NCI-H2227 (cell line): ENCODE results near the gene ZNF554.
"Not testable (repeated sequence)": the region's sequence is repeated elsewhere in the genome, so short reads cannot be mapped to it uniquely, and the experiment has no call there.

Experiments used
- DNase-seq: peaks from one replicate; lab custom pipeline; 2025; ENCODE audit not compliant: unreplicated experiment; lab: John Stamatoyannopoulos, UW

Gene ZNF554

DNA sequence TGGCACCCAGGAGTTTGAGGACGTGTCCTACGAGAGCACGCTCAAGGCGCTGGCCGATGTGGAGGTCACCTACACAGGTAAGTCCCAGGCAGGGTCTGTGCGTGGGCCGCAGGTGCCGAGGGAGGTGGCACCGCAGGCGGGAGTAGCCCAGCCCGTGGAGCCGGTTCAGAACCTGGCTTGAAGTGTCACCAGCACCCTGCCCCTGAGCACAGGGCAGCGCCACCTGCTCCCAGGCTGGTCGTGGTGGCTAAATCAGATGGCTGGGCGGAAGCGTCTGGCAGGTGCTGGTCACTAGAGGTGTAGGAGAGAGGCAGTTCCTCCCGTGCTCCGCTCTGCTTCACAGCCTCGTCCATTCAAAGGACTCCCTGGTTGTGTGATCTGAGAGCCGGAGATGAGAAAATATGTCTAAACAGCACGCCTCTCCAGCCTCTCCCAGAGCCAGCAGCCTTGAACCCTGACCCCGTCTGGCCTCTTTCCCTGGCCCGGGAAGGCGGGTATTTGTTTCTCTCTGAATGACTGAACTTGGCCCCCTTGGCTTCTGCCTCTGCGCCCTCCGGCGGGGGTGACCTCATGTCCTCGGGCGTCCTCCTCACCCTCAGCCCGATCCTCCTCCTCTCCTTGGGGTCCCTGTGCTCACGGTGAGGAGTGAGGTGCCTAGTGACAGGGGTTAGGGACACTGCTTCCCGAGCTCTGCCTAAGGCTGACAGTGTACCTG, 29.0 kb upstream of the ZNF554 start:
- DNase-seq = no peak

DNA sequence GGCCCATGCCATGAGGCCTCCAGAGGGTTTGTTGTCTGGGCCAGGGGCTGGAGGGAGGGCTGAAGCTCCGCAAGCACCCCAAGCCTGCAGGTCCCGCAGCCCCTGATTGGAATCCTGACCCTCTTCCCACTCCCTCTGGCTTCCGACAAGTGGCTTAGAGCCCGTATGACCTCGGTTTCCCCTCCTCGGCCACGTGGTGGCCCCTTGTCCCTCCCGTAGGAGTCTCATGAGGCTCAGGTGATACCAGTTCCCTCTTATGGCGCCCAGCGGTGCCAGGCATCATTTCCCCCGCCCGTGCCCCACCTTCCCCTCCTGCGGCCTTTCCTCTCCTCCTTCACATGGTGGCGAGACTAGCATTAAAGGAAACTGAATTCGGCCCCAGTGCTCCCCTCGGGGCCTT, 28.2 kb upstream of the ZNF554 start:
- no peak for DNase-seq

DNA sequence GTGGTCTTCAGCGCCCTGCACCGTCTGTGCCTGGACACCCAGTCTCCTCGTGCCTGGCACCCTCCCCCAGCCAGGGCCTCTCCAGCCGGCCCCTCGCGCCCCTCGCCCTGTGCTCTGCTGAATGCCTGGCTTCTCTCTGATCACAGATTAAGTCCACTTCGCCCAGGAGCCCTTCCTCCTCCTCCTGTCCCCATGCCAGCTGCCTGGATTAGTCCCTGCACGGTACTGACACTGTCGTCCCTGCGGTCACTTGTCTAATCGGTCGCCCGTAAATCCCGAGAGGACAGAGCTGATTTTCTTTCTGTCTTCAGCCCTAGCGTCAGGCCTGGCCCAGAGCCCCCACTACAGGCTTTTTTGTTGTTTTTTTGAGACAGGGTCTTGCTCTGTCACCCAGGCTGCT, 27.8 kb upstream of the ZNF554 start:
- no peak for DNase-seq

DNA sequence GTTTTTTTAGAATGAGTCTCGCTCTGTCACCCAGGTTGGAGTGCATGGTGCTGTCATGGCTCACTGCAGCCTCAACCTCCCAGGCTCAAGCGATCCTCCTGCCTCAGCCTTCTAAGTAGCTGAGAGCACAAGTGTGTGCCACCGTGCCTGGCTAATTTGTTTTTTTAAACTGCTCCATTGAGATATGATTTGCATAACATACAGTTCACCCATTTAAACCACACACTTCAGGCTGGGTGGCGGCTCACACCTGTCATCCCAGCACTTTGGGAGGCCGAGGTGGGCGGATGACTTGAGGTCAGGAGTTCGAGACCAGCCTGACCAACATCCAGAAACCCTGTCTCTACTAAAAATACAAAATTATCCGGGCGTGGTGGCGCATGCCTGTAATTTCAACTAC, 27.0 kb upstream of the ZNF554 start:
- not testable (repeated sequence) for DNase-seq

DNA sequence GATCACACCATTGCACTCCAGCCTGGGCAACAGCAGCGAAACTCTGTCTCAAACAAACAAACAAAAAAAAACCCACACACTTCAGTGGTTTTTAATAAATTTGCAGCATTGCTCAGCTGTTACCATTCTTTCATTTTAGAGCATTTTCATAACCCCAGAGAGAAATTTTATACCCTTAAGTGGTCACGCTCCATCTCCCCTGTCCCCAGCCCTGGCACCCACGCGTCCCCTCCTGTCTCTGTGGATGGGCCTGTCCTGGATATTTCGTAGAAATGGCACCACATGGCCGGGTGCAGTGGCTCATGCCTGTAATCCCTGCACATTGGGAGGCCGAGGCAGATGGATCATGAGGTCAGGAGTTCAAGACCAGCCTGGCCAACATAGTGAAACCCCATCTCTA, 26.5 kb upstream of the ZNF554 start:
- no peak for DNase-seq

DNA sequence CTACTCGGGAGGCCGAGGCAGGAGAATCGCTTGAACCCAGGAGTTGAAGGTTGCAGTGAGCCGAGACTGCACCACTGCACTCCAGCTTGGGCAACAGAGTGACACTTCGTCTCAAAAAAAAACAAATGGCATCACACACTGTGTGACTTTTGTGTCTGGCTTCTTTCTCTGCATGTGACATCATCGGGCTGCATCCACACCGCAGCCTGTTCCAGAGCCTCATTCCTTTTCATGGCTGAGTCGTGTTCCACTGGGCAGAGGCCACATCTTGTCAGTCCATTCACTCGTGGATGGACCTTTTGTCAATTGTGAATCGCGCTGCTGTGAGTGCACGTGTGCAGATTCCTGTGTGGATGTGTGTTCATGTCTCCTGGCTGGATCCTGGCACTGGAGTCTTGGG, 26.1 kb upstream of the ZNF554 start:
- no peak for DNase-seq

DNA sequence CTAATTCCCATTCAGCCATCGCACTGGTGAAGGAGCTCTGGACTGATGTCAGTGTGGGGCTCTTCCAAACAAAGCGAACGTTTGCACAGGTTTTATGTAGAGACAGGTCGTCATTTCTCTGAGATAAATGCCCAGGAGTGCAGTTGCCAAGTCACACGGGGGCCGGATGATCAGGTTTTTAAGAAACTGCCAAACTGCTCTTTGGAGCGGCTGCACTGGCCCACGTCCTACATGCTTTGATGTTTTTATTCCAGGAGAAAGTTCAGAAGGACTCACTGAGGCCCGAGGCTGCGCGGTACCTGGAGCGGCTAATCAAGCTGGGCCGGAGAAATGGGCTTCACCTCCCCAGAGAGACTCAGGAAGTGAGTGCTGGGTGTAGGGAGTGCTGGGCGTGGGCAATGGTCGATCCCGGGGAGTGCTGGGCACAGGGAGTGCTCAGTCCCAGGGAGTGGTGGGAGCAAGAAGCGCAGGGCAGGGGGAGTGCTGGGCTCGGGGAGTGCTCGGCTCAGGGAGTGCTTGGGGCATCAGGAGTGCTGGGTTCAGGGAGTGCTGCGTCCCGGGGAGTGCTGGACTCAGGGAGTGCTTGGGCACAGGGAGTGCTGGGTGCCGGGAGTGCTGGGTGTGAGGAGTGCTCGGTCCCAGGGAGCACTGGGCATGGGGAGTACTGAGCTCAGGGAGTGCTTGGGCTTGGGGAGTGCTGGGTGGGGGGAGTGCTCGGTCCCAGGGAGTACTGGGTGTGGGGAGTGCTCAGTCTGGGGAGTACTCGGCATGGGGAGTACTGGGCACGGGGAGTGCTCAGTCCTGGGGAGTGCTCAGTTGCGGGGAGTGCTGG, 23.6 kb upstream of the ZNF554 start:
- no peak for DNase-seq

DNA sequence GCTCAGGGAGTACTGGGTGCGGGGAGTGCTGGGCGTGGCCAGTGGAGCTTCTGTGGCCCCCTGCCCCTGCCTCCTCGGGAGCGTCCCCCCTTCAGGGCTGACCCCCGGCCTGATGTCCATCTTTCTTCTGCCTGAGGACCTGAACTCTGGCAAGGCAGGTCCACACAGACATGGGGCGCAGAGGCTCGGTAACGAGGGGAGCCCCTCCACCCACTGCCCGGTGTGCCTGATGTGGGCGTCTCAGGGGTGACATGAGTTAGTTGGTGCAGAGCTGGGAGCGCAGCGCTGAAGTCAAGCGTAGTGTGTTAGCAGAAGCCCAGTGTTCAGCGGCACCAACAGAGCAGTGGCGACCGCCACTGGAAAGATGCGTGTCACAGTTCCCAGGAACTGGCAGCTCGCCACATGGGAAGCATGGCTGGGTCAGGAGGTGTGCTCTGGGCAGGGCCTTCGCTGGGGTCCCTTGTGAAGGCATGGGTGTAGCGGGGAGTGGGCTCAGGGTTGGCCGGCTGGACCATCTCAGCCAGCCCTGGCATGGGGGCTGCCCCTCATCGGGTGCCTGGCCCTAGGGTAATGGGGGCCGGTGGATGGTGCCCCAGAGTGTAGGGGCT, 22.9 kb upstream of the ZNF554 start:
- DNase-seq = no peak

DNA sequence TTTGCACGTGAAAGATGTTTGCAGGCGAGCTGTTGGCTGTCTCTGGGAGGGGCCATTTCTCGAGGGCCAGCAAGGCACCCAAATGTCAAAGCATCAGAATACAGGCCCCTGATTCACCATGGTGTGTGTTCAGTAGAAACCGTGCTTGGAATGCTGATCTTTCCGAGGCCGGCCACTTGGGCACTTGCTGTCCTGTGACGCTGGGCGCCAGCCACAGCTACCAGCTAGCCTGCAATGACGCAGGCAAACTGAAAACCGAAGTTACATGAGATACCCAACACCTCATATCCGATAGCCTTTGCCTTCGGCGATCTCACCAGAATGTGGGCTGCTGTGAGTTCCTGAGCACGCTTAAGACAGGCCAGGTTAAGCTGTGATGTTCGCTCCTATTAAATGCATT, 22.4 kb upstream of the ZNF554 start:
- no peak for DNase-seq

DNA sequence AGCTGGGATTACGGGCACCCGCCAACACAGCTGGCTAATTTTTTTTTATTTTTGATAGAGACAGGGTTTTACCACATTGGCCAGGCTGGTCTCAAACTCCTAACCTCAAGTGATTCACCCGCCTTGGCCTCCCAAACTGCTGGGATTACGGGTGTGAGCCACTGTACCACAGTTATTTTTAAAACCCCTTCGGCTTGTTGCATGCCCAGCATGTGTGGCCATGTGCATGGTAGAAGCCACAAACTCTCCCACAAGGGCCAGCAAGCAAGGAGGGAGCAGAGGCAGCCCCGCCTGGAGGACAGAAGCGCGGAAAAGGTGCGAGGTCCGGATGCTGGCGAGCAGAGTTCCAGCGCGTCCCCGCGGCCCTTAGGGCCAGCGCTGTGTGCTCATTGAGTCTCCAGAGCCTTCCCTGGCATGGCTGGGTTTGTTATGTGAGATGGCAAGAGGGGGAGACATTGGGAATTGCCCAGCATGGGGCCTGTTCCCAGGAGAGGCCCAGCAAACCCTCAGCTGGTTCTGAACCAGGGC, 21.4 kb upstream of the ZNF554 start:
- DNase-seq = no peak

DNA sequence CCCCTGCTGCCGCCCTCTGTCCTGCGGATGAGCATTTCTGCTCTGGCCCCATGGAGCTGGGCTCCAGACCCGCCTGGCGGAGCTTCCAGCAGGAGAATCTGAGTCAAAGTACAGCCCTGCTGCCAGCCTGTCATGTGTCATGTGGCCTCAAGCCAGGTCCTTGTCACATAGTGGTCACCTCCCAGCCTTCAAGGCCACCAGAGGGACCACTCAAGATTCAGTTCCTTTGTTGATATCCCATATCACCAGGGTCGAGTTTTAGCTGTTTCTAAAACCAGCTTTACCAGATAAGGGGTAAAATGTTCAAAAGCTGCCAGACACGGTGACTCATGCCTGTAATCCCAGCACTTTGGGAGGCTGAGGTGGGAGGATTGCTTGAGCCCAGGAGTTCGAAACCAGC, 20.9 kb upstream of the ZNF554 start:
- DNase-seq = no peak

DNA sequence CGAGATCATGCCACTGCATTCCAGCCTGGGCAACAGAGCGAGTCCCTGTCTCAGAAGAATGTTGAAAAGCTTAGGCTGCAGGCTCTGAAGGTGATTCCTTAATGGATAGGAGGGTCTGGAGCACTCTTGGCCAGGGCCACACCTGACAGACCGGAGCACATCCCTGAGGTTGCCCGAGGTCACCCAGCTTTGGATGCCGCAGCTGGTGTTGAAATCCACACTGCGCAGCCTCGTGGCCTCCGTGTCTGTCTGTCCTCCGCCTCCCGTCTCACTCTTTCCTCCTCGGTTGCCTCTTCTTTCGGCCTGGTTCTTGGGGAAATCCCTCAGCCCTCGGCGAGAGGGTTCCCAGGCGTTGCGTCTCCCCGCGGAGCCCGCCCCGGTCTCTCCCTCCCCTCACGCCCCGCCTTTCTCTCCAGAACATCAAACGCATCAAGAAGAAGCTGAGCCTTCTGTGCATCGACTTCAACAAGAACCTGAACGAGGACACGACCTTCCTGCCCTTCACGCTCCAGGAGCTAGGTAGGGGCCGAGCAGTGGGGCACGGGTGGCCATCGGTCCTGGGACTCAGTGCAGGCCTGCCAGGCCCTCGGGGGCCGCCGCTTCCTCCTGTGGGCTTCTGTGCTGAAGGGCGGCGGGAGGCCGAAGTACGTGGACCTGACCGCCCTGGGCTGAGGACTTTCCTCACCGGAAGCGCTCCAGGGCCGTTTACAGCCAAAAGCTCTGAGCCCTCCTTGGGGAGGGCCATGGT, 20.2 kb upstream of the ZNF554 start:
- no peak for DNase-seq

DNA sequence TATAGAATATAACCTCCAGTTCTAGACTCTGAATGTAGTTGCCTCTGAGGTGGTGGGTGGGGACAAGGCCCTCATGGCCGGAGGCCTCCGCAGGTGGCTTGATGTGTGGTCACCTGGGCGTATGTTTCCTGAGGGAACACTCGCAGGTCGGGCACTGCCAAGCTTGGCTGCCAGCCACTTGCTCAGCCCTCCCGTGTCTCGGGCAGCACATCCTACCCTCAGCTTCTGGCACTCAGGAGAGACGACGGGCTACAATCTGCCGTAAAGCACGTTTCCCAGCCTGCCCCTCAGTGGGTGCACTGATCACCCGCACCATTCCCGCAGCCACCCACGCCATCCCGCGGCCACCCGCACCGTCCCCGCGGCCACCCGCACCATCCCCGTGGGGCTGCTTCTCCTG, 19.2 kb upstream of the ZNF554 start:
- no peak for DNase-seq

DNA sequence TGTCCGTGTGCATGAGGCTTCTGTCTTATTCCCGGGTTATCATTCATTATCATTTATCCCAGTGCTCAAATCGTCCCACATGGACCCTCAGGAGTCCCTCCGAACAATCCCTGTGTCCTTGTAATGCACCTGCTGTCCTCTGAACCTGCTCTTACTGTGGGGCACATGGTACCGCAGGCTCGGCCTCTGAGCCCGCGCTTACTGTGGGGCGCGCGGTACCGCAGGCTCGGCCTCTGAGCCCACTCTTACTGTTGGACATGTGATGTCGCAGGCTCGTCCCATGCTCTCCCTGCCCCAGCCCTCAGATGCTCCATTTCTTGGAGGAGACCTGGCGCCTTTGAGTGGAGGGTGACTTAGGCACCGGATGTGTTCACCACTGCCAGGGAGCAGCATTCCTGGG, 16.8 kb upstream of the ZNF554 start:
- DNase-seq = no peak

DNA sequence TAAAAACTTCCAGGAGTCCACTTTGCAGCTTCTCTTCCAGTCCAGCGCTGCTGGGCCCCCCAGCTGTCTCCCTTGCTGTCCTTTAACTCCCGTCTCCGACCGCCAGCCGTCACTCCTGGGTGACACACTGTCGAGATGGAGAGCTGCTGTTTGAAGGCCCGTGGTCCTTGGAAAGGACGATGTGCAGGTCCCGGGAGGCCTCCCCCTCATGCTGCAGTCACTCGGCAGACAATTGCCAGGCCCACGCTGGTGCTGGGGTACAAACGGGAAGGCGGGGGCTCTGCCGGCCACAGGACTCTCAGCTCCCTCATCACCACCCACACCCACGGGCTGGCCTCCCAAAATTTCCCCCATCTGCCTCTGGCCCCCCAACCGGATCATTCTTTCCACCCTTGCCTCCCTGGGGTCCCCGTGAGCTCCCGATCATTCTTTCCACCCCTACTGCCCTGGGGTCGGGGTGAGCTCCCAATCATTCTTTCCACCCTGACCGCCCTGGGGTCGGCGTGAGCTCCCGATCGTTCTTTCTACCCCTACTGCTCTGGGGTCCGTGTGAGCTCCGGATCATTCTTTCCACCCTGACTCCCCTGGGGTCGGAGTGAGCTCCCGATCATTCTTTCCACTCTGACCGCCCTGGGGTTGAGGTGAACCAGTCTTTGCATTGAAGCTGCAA, 16.0 kb upstream of the ZNF554 start:
- DNase-seq = no peak

DNA sequence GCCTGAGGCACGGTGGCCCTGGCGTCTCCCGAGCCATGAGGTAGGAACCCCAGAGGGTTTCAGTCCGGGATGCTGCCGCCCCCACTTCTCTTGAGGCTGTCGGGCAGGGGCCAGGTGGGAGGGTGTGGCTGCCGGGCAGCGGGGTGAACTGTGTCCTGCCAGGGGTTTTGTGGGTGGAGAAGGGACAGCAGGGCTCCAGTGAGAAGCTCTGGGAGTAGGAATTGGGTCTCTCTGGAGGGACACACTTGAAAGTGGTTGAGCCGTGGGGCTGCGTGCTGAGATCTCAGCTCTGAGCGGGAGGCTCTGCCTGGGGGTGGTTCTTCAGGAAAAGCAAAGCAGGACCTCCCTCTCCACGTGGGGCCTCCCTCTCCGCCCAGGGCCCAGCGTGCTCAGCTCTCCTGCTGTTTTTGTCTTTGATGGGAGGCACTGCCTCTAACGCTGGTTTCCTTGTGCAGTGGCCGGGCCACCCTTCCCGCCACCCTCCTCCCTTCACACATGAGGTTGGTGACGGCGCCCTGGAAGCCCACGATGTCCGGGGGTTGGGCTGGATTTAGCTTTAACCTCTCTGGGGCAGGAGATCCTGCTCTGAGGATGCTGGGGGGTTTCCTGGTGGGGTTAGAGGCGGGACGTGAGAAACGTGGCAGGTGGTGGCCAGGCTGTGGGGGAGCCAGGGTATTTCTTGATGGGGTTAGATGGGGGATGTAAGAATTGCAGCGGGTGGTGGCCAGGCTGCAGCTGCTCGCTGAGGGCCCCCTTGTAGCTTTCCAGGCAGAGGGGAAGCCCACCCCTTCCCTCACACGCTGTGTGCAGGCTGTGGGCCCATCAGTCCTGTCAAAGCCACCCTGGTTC, 15.3 kb upstream of the ZNF554 start:
- no peak for DNase-seq

DNA sequence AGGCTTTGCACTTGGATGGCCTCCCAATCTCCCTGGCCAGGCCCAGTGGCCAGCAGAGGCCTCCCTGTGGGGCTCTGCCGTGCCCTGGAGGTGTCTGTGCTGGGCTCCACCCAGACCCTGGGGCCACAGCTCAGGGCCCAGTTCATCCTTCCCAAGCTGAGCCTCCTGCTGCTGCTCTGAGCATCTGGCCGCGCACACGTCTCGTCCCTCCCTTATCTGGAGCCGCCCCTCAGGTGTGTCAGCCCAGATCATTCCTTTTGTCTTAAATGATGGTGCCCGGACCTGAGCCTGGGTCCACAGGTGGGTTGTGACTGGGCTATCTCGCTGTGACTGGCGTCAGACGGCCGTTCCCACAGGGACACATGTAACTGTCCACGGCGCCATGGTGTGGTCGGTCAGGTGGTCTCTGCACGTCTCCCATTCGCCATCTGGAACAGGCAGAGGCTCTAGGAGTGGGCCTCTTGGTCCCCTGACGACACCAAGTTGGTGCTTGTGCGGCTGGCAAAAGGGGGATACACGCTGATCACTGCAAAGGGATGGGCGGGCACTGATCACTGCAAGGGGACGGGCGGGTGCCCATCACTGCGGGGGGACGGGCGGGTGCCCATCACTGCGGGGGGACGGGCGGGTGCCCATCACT, 14.3 kb upstream of the ZNF554 start:
- DNase-seq = no peak

DNA sequence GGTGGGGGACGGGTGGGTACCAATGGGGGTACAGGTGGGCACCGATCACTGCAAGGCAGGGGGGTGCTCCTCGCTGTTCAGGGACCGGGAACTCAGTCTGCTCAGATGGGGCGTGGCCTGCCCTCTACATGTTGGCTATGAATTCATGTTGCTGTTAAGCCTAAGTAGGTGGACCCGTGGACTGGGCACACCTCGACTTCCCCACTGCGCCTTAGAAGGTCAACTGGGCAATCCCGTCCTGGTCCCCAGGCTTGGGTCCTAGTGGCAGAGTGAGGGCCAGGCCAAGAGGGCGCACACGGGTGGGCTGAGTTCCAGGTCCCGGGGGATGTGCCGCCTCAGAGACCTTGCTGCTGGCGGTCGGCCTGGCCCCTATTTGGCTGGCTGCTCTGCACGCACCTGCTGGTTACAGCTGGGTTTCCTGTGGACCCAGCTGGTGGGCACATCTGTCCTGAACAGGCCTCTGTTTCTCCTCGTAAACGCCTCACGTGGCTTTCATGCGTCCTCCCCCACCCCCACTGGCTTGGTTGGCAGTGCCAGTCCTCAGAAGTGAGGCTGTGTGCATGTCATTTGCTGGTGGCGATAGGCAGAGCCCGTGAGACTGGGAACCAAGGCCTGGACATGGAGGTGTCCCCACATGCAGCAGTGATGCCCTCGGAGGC, 13.5 kb upstream of the ZNF554 start:
- DNase-seq = no peak
